ENCODE measurements around the gene DYNLRB1. TPM values are rescaled to one million over a fixed set of nuclear protein-coding genes. Genes with fewer than 3 reads are reported as not detected.
"Not testable (repeated sequence)": the region's sequence is repeated elsewhere in the genome, so short reads cannot be mapped to it uniquely, and the experiment has no call there.

Gene DYNLRB1
- total RNA-seq, 1 experiment from 2014 or later = 179 TPM

- H2AFZ ChIP-seq (ENCODE audit: low read length); H4K20me1 ChIP-seq (ENCODE audit: insufficient read depth, low read depth, low read length); DNase-seq; H3K9me2 ChIP-seq (replicated peaks; ENCODE audit: insufficient read depth, low read length); H3K9ac ChIP-seq (ENCODE audit: low read length); H3K9me3 ChIP-seq (ENCODE audit: low read length); H3K27ac ChIP-seq (ENCODE audit: low read length); H3K4me3 ChIP-seq (ENCODE audit: low read length); H3K27me3 ChIP-seq (ENCODE audit: low read length); H3K4me1 ChIP-seq (ENCODE audit: low read length); H3K79me2 ChIP-seq (ENCODE audit: low read length); H3K4me2 ChIP-seq (ENCODE audit: low read depth, low read length, poor library complexity, severe bottlenecking): not testable (repeated sequence)
- H3K36me3 ChIP-seq (ENCODE audit: insufficient read depth, low read length) = peaks cover 44% of the 10 kb centered on the region
Measured at GRCh38 chr20:34483585-34484220, 32.5 kb upstream of the DYNLRB1 start.

- H3K27me3 ChIP-seq (ENCODE audit: low read length) = no peaks in the 10 kb centered on the region
- H3K4me1 ChIP-seq (ENCODE audit: low read length) = peaks cover 9% of the 10 kb centered on the region
- H3K27ac ChIP-seq (ENCODE audit: low read length) = no peak overlapping the region
- DNase-seq = no peak
- no peak overlapping the region for H3K4me3 ChIP-seq (ENCODE audit: low read length)
- H3K79me2 ChIP-seq (ENCODE audit: low read length) = peaks cover 14% of the 10 kb centered on the region; the same call in 1 of the 2 replicates
- H3K9me3 ChIP-seq (ENCODE audit: low read length) = no peaks in the 10 kb centered on the region
- no peaks in the 10 kb centered on the region for H3K9me2 ChIP-seq (replicated peaks; ENCODE audit: insufficient read depth, low read length)
- H3K36me3 ChIP-seq (ENCODE audit: insufficient read depth, low read length) = peaks cover 43% of the 10 kb centered on the region
- H3K4me2 ChIP-seq (ENCODE audit: low read depth, low read length, poor library complexity, severe bottlenecking) = no peak overlapping the region
- H3K9ac ChIP-seq (ENCODE audit: low read length) = no peak overlapping the region
- H4K20me1 ChIP-seq (ENCODE audit: insufficient read depth, low read depth, low read length) = no peaks in the 10 kb centered on the region
- H2AFZ ChIP-seq (ENCODE audit: low read length) = no peak overlapping the region
Measured at GRCh38 chr20:34485068-34485634, 31.1 kb upstream of the DYNLRB1 start.

DNA sequence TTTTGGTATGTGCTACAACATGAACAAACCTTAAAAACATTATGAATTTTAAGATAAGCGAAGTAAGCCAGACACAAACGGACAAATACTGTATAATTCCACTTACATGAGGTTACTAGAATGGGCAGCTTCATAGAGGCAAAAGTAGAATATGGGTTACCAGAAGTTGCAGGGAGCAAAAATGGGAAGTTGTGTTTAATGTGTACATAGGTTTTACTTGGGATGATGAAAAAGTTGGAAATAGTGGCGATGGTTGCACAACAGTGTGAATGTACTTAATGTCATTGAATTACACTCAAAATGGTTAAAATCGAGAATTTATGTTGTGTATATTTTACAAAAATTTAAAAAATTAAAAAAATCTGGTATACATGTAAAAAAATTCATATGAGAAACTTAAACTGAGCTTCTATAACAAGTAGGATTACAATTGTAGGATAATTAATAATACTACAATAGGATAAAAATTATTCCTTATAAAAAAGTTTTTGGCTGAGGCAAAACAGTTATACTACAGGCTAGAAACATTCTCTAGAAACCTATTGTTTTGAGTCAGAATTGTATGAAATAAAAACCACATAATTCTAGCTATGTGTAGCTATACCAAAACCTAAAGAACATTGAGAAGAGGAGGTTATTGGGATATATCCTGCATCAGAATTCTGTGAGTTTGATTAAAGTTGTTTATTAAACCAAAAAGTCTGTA, 24.8 kb upstream of the DYNLRB1 start:
- no peak overlapping the region for H2AFZ ChIP-seq (ENCODE audit: low read length)
- H3K4me1 ChIP-seq (ENCODE audit: low read length) = peaks cover 21% of the 10 kb centered on the region
- 0 out of 2 replicates have a peak, but pooled peaks cover 9% of the 10 kb centered on the region for H3K79me2 ChIP-seq (ENCODE audit: low read length)
- no peak for DNase-seq
- peaks cover 40% of the 10 kb centered on the region for H3K36me3 ChIP-seq (ENCODE audit: insufficient read depth, low read length)
- H3K9me3 ChIP-seq (ENCODE audit: low read length) = no peaks in the 10 kb centered on the region
- H3K27me3 ChIP-seq (ENCODE audit: low read length) = no peaks in the 10 kb centered on the region
- no peak overlapping the region for H3K4me3 ChIP-seq (ENCODE audit: low read length)
- no peak overlapping the region for H3K4me2 ChIP-seq (ENCODE audit: low read depth, low read length, poor library complexity, severe bottlenecking)
- H3K9ac ChIP-seq (ENCODE audit: low read length) = no peak overlapping the region
- no peaks in the 10 kb centered on the region for H3K9me2 ChIP-seq (replicated peaks; ENCODE audit: insufficient read depth, low read length)
- no peaks in the 10 kb centered on the region for H4K20me1 ChIP-seq (ENCODE audit: insufficient read depth, low read depth, low read length)
- H3K27ac ChIP-seq (ENCODE audit: low read length) = no peak overlapping the region

GRCh38 chr20:34491932-34492509, 24.2 kb upstream of the DYNLRB1 start:
- peaks cover 41% of the 10 kb centered on the region for H3K36me3 ChIP-seq (ENCODE audit: insufficient read depth, low read length)
- H3K4me2 ChIP-seq (ENCODE audit: low read depth, low read length, poor library complexity, severe bottlenecking) = no peak overlapping the region
- no peaks in the 10 kb centered on the region for H3K27me3 ChIP-seq (ENCODE audit: low read length)

DNA sequence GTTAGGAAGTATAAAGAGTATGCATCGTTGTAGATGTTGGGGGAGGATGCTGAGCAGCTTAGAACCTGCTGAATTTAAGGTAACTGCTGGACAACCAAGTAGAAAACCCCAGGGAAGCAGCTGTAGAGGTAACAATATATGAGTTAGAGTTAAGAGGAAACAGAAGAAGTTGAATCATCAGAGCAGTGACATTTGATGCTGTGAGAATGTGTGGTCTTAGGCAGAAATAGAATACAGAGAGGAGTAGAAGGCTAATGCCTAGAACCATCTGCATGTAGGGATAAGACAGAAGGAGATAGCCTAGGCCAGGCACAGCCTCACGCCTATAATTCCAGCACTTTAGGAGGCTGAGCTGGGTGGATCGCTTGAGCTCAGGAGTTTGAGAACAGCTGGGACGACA, 22.6 kb upstream of the DYNLRB1 start:
- H3K79me2 ChIP-seq (ENCODE audit: low read length) = peaks cover 24% of the 10 kb centered on the region
- no peak overlapping the region for H2AFZ ChIP-seq (ENCODE audit: low read length)
- peaks cover 38% of the 10 kb centered on the region for H3K36me3 ChIP-seq (ENCODE audit: insufficient read depth, low read length)

More at GRCh38 chr20:34491932-34492509, 24.2 kb upstream of the DYNLRB1 start:
- 0 out of 2 replicates have a peak, but pooled peaks cover 10% of the 10 kb centered on the region for H3K79me2 ChIP-seq (ENCODE audit: low read length)
- no peaks in the 10 kb centered on the region for H4K20me1 ChIP-seq (ENCODE audit: insufficient read depth, low read depth, low read length)
- H2AFZ ChIP-seq (ENCODE audit: low read length) = no peak overlapping the region
- peaks cover 21% of the 10 kb centered on the region for H3K4me1 ChIP-seq (ENCODE audit: low read length)
- no peaks in the 10 kb centered on the region for H3K9me3 ChIP-seq (ENCODE audit: low read length)
- DNase-seq = no peak
- H3K9ac ChIP-seq (ENCODE audit: low read length) = no peak overlapping the region
- no peak overlapping the region for H3K4me3 ChIP-seq (ENCODE audit: low read length)
- H3K9me2 ChIP-seq (replicated peaks; ENCODE audit: insufficient read depth, low read length) = no peaks in the 10 kb centered on the region
- no peak overlapping the region for H3K27ac ChIP-seq (ENCODE audit: low read length)

DNA sequence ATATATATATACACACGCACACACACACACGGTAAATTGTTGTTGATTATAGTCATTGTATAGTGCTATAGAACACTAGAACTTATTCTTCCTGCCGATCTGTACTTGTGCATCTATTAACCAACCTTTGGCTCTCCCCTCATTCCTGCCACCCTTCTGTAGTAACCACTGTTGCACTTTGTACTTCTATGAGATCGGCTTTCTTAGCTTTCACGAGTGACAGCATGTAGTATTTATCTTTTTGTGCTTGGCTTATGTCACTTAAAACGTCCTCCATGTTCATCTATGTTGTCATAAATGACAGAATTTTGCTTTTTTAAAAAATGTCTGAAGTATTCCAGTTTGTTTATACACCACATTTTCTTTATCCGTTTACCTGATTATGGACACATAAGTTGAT, 20.9 kb upstream of the DYNLRB1 start:
- Histone ChIP-seq H3K36me3 (ENCODE audit: insufficient read depth, low read length) (peaks cover 30% of the 10 kb centered on the region), H3K9me2 (replicated peaks; ENCODE audit: insufficient read depth, low read length) (no peaks in the 10 kb centered on the region), H3K4me1 (ENCODE audit: low read length) (peaks cover 12% of the 10 kb centered on the region), H3K4me2 (ENCODE audit: low read depth, low read length, poor library complexity, severe bottlenecking) (peak overlapping the region; percentile 33), H2AFZ (ENCODE audit: low read length) (no peak overlapping the region), H3K9me3 (ENCODE audit: low read length) (no peaks in the 10 kb centered on the region), H3K27ac (ENCODE audit: low read length) (peak overlapping the region; percentile 60; the same call in 1 of the 2 replicates), H3K27me3 (ENCODE audit: low read length) (no peaks in the 10 kb centered on the region), H3K79me2 (ENCODE audit: low read length) (peaks cover 22% of the 10 kb centered on the region), H3K9ac (ENCODE audit: low read length) (no peak overlapping the region), H4K20me1 (ENCODE audit: insufficient read depth, low read depth, low read length) (no peaks in the 10 kb centered on the region), H3K4me3 (ENCODE audit: low read length) (no peak overlapping the region)
- no peak for DNase-seq

More for the DNA sequence above, 22.6 kb upstream of the DYNLRB1 start:
- no peaks in the 10 kb centered on the region for H3K9me2 ChIP-seq (replicated peaks; ENCODE audit: insufficient read depth, low read length)
- H3K4me1 ChIP-seq (ENCODE audit: low read length) = peaks cover 21% of the 10 kb centered on the region
- H3K27ac ChIP-seq (ENCODE audit: low read length) = no peak overlapping the region
- no peak for DNase-seq
- no peak overlapping the region for H3K4me2 ChIP-seq (ENCODE audit: low read depth, low read length, poor library complexity, severe bottlenecking)
- no peak overlapping the region for H3K4me3 ChIP-seq (ENCODE audit: low read length)
- no peak overlapping the region for H3K9ac ChIP-seq (ENCODE audit: low read length)
- H3K27me3 ChIP-seq (ENCODE audit: low read length) = no peaks in the 10 kb centered on the region
- H3K9me3 ChIP-seq (ENCODE audit: low read length) = no peaks in the 10 kb centered on the region
- no peaks in the 10 kb centered on the region for H4K20me1 ChIP-seq (ENCODE audit: insufficient read depth, low read depth, low read length)

GRCh38 chr20:34495916-34496315, 20.3 kb upstream of the DYNLRB1 start:
- H3K9ac ChIP-seq (ENCODE audit: low read length) = no peak overlapping the region
- no peak overlapping the region for H3K4me3 ChIP-seq (ENCODE audit: low read length)
- H4K20me1 ChIP-seq (ENCODE audit: insufficient read depth, low read depth, low read length) = no peaks in the 10 kb centered on the region
- H3K36me3 ChIP-seq (ENCODE audit: insufficient read depth, low read length) = peaks cover 29% of the 10 kb centered on the region
- H3K79me2 ChIP-seq (ENCODE audit: low read length) = peaks cover 28% of the 10 kb centered on the region
- H3K4me2 ChIP-seq (ENCODE audit: low read depth, low read length, poor library complexity, severe bottlenecking) = no peak overlapping the region
- no peaks in the 10 kb centered on the region for H3K9me2 ChIP-seq (replicated peaks; ENCODE audit: insufficient read depth, low read length)
- DNase-seq = peak; percentile 72
- peaks cover 12% of the 10 kb centered on the region for H3K4me1 ChIP-seq (ENCODE audit: low read length)
- H3K27me3 ChIP-seq (ENCODE audit: low read length) = no peaks in the 10 kb centered on the region
- H2AFZ ChIP-seq (ENCODE audit: low read length) = no peak overlapping the region
- peak overlapping the region; percentile 60 for H3K27ac ChIP-seq (ENCODE audit: low read length)
- H3K9me3 ChIP-seq (ENCODE audit: low read length) = no peaks in the 10 kb centered on the region

DNA sequence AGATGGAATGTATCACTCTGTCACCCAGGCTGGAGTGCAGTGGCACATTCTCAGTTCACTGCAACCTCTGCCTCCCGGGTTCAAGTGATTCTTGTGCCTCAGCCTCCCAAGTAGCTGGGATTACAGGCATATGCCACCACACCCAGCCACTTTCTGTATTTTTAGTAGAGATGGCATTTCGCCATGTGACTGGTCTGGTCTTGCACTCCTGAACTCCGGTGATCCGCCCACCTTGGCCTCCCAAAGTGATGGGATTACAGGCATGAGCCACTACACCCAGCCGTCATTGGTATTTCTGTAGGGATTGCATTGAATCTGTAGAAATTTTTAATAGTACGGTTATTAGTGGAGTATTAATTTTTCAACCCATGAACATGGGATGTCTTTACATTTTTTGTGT, 18.6 kb upstream of the DYNLRB1 start:
- H2AFZ ChIP-seq (ENCODE audit: low read length); H3K27me3 ChIP-seq (ENCODE audit: low read length); H4K20me1 ChIP-seq (ENCODE audit: insufficient read depth, low read depth, low read length); H3K4me2 ChIP-seq (ENCODE audit: low read depth, low read length, poor library complexity, severe bottlenecking); H3K9ac ChIP-seq (ENCODE audit: low read length); H3K9me2 ChIP-seq (replicated peaks; ENCODE audit: insufficient read depth, low read length); DNase-seq; H3K4me3 ChIP-seq (ENCODE audit: low read length); H3K9me3 ChIP-seq (ENCODE audit: low read length); H3K27ac ChIP-seq (ENCODE audit: low read length): not testable (repeated sequence)
- Histone ChIP-seq H3K36me3 (ENCODE audit: insufficient read depth, low read length) (peaks cover 25% of the 10 kb centered on the region), H3K79me2 (ENCODE audit: low read length) (peaks cover 32% of the 10 kb centered on the region), H3K4me1 (ENCODE audit: low read length) (peaks cover 12% of the 10 kb centered on the region)

Measured in Karpas-422 (cell line).